HFF-Myc (cell line): ENCODE measurements around the gene COL4A1.

Experiments
- DNase-seq: peaks from one replicate; pipeline ENCODE4 v3.0.0-alpha.2; 2011; ENCODE audit warnings: low read depth; ENCODE audit errors: extremely low read depth
- H3K4me3 ChIP-seq: replicated peaks from 2 replicates; pipeline ENCODE4 v1.5.1; 2011; ENCODE audit warnings: low read depth, mild to moderate bottlenecking, control low read depth, low read length
- CTCF ChIP-seq: IDR thresholded peaks from 2 replicates; pipeline ENCODE4 v1.5.1; 2012; ENCODE audit warnings: mild to moderate bottlenecking, low read depth, low read length, control low read depth; ENCODE audit errors: missing control alignments

The COL4A1 gene

GRCh38 chr13:110299283-110299840 lies 7.6 kb downstream of the COL4A1 start:
- no peak for TF ChIP-seq CTCF
- no peak overlapping the region for H3K4me3 ChIP-seq
- no peak for DNase-seq

- DNase-seq, result no peak
- TF ChIP-seq CTCF, result no peak
- H3K4me3 ChIP-seq, result no peak overlapping the region
Measured at GRCh38 chr13:110298505-110299282, 8.3 kb downstream of the COL4A1 start.

GRCh38 chr13:110297766-110298504 lies 9.0 kb downstream of the COL4A1 start:
- no peak overlapping the region for H3K4me3 ChIP-seq
- TF ChIP-seq CTCF, result no peak
- DNase-seq, result no peak

- H3K4me3 ChIP-seq, result no peak overlapping the region
- no peak for TF ChIP-seq CTCF
- no peak for DNase-seq
Measured at GRCh38 chr13:110297011-110297410, 9.9 kb downstream of the COL4A1 start.

- no peak overlapping the region for H3K4me3 ChIP-seq
- TF ChIP-seq CTCF, result no peak
- DNase-seq, result no peak
Measured at GRCh38 chr13:110294622-110295021, 12.3 kb downstream of the COL4A1 start.

GRCh38 chr13:110294146-110294545 lies 12.8 kb downstream of the COL4A1 start:
- no peak for DNase-seq

More at GRCh38 chr13:110294146-110294545, 12.8 kb downstream of the COL4A1 start:
- no peak for TF ChIP-seq CTCF
- no peak overlapping the region for H3K4me3 ChIP-seq
